WTC11 (cell line): Measurements from ENCODE around the gene KRCC1. TPM values are rescaled to one million over a fixed set of nuclear protein-coding genes. Genes with fewer than 3 reads are reported as not detected.

Experiments used
- ATAC-seq: fragments of 200-7000 bp; cut with Tn5 transposase; 2 replicates; pipeline ENCODE4 v1.10.0; 2021; ENCODE audit warnings: mild to moderate bottlenecking, moderate library complexity
- CTCF ChIA-PET: fragments of 300-600 bp; sonication (Branson Sonifier 250); formaldehyde crosslinking; loops from one replicate; lab custom pipeline; 2021; ENCODE audit warnings: antibody characterized with exemption; lab: Charles Lee
- POLR2A ChIA-PET: fragments of 350-600 bp; sonication (Branson Sonifier 250); formaldehyde crosslinking; loops from one replicate; lab custom pipeline; 2021; ENCODE audit warnings: antibody characterized with exemption; lab: Charles Lee
- DNase-seq: peaks from one replicate; pipeline ENCODE4 v3.0.0; 2021; ENCODE audit warnings: low spot score
- H3K27ac Mint-ChIP-seq: 2 replicates; pipeline ENCODE4 v1.8.0; 2021; ENCODE audit warnings: mixed read lengths
- H3K27me3 Mint-ChIP-seq: 2 replicates; pipeline ENCODE4 v1.8.0; 2021; ENCODE audit warnings: low read depth, mild to moderate bottlenecking, moderate library complexity, mixed read lengths
- H3K36me3 Mint-ChIP-seq: 2 replicates; pipeline ENCODE4 v1.8.0; 2021; ENCODE audit warnings: mixed read lengths
- H3K4me1 Mint-ChIP-seq: 2 replicates; pipeline ENCODE4 v1.8.0; 2022; ENCODE audit warnings: mixed read lengths
- H3K4me3 Mint-ChIP-seq: 2 replicates; pipeline ENCODE4 v1.8.0; 2021; ENCODE audit warnings: mild to moderate bottlenecking, moderate library complexity, mixed read lengths
- H3K9me3 Mint-ChIP-seq: 2 replicates; pipeline ENCODE4 v1.8.0; 2021; ENCODE audit warnings: mixed read lengths
- CREB1 ChIP-seq: sonication (generic); formaldehyde crosslinking; IDR thresholded peaks from 2 replicates; pipeline ENCODE4 v1.8.0; 2023; ENCODE audit warnings: mild to moderate bottlenecking, missing genetic modification reagents
- FOXJ3 ChIP-seq: sonication (generic); formaldehyde crosslinking; IDR thresholded peaks from 2 replicates; pipeline ENCODE4 v1.9.0; 2021; ENCODE audit warnings: missing genetic modification reagents, mild to moderate bottlenecking, borderline replicate concordance
- FOXK1 ChIP-seq: sonication (generic); formaldehyde crosslinking; IDR thresholded peaks from 2 replicates; pipeline ENCODE4 v1.8.0; 2022; ENCODE audit warnings: mild to moderate bottlenecking, moderate library complexity, missing genetic modification reagents
- GABPB1 ChIP-seq: sonication (generic); formaldehyde crosslinking; IDR thresholded peaks from 2 replicates; pipeline ENCODE4 v1.8.1; 2023; ENCODE audit warnings: mild to moderate bottlenecking, missing genetic modification reagents
- GRHL2 ChIP-seq: fragments of 250-450 bp; sonication (Bioruptor Pico); IDR thresholded peaks from 2 replicates; pipeline ENCODE4 v1.8.0; 2022; ENCODE audit warnings: mild to moderate bottlenecking, moderate library complexity; ENCODE audit not compliant: insufficient replicate concordance, severe bottlenecking
- IRF1 ChIP-seq: sonication (generic); formaldehyde crosslinking; IDR thresholded peaks from 2 replicates; pipeline ENCODE4 v1.8.0; 2023; ENCODE audit warnings: missing genetic modification reagents
- IRF2 ChIP-seq: sonication (generic); formaldehyde crosslinking; IDR thresholded peaks from 2 replicates; pipeline ENCODE4 v1.8.0; 2022; ENCODE audit warnings: low read depth, missing genetic modification reagents, borderline replicate concordance
- KAT7 ChIP-seq: sonication (generic); formaldehyde crosslinking; IDR thresholded peaks from 2 replicates; pipeline ENCODE4 v1.8.1; 2023; ENCODE audit warnings: missing genetic modification reagents, mild to moderate bottlenecking, borderline replicate concordance
- MYBL2 ChIP-seq: sonication (generic); formaldehyde crosslinking; IDR thresholded peaks from 2 replicates; pipeline ENCODE4 v1.8.1; 2023; ENCODE audit warnings: mild to moderate bottlenecking, moderate library complexity, missing genetic modification reagents
- NFATC4 ChIP-seq: fragments of 250-450 bp; sonication (Bioruptor Pico); IDR thresholded peaks from 2 replicates; pipeline ENCODE4 v1.9.0; 2021; ENCODE audit warnings: mild to moderate bottlenecking
- NFYB ChIP-seq: sonication (generic); formaldehyde crosslinking; conservative IDR thresholded peaks from 2 replicates; pipeline ENCODE4 v1.8.0; 2022; ENCODE audit warnings: low read depth, missing genetic modification reagents
- SMAD3 ChIP-seq: sonication (generic); formaldehyde crosslinking; IDR thresholded peaks from 2 replicates; pipeline ENCODE4 v1.8.0; 2022; ENCODE audit warnings: missing genetic modification reagents, mild to moderate bottlenecking, borderline replicate concordance
- SP1 ChIP-seq: sonication (generic); formaldehyde crosslinking; conservative IDR thresholded peaks from 2 replicates; pipeline ENCODE4 v1.8.1; 2022; ENCODE audit warnings: missing genetic modification reagents
- TCF7 ChIP-seq: sonication (generic); formaldehyde crosslinking; IDR thresholded peaks from 2 replicates; pipeline ENCODE4 v1.8.0; 2022; ENCODE audit warnings: mild to moderate bottlenecking, low read depth, missing genetic modification reagents, moderate library complexity
- USF1 ChIP-seq: sonication (generic); formaldehyde crosslinking; IDR thresholded peaks from 2 replicates; pipeline ENCODE4 v1.8.0; 2022; ENCODE audit warnings: mild to moderate bottlenecking, missing genetic modification reagents
- ZNF425 ChIP-seq: fragments of 250-450 bp; sonication (Bioruptor Pico); conservative IDR thresholded peaks from 2 replicates; pipeline ENCODE4 v1.9.0; 2021; ENCODE audit warnings: mild to moderate bottlenecking
- total RNA-seq: library from RNA; stranded (reverse); gene quantifications from 3 replicates; pipeline ENCODE4 v1.2.3, GENCODE V29; 2021
- TF ChIP-seq, protein P1 (sequence below): sonication (generic); formaldehyde crosslinking; IDR thresholded peaks from 2 replicates; pipeline ENCODE4 v1.8.0; 2022; ENCODE audit warnings: missing genetic modification reagents
- TF ChIP-seq, protein P2 (sequence below): fragments of 250-450 bp; sonication (Bioruptor Pico); IDR thresholded peaks from 2 replicates; pipeline ENCODE4 v1.8.0; 2021; ENCODE audit warnings: mild to moderate bottlenecking
- TF ChIP-seq, protein P3 (sequence below): sonication (generic); formaldehyde crosslinking; IDR thresholded peaks from 2 replicates; pipeline ENCODE4 v1.8.1; 2022; ENCODE audit warnings: missing genetic modification reagents, borderline replicate concordance
- TF ChIP-seq, protein P4 (sequence below): sonication (generic); formaldehyde crosslinking; IDR thresholded peaks from 2 replicates; pipeline ENCODE4 v1.8.1; 2023; ENCODE audit warnings: mild to moderate bottlenecking, moderate library complexity, missing genetic modification reagents

Gene KRCC1
- total RNA-seq, 1 experiment from 2014 or later: 7.6 TPM

DNA sequence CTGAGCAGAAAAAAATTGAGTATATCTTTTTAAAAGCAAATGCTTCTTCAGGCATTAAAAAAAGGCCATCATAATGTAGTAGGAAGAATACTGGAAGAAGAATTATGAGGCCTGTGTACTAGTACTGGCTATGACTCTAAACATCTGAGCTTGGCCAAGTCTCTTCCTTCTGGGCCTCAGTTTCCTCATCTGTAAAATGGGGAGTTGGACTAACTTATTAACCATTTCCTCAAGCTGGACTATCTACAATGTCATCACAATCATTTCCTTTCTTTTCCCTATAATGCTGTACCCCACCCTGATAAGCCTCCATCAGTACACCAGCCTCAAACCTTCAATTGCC, 42.9 kb upstream of the KRCC1 start:
- no peak for ATAC-seq

GRCh38 chr2:88097891-88098557, 42.4 kb upstream of the KRCC1 start:
- no peak overlapping the region for H3K27ac Mint-ChIP-seq
- no peak overlapping the region for H3K4me3 Mint-ChIP-seq
- no peaks in the 10 kb centered on the region; the same call in 1 of the 2 replicates for H3K27me3 Mint-ChIP-seq
- CTCF ChIA-PET: interaction anchor here (1.5 kb wide), 1 partner anchor 37 kb away, joined by 4 read pairs; no protein-coding TSS in a partner anchor
- TF ChIP-seq GRHL2 (CRISPR knock-in tag): no peak
- peaks cover 36% of the 10 kb centered on the region for H3K4me1 Mint-ChIP-seq
- H3K36me3 Mint-ChIP-seq: no peaks in the 10 kb centered on the region
- DNase-seq: no peak
- POLR2A ChIA-PET: no interaction called here
- ATAC-seq: no peak
- no peaks in the 10 kb centered on the region for H3K9me3 Mint-ChIP-seq

More for the DNA sequence above, 42.9 kb upstream of the KRCC1 start:
- Mint-ChIP-seq H3K9me3 (no peaks in the 10 kb centered on the region), H3K36me3 (no peaks in the 10 kb centered on the region), H3K4me3 (no peak overlapping the region), H3K4me1 (peaks cover 36% of the 10 kb centered on the region), H3K27ac (no peak overlapping the region), H3K27me3 (no peaks in the 10 kb centered on the region; the same call in 1 of the 2 replicates)
- POLR2A ChIA-PET: no interaction called here
- TF ChIP-seq NFATC4 (CRISPR knock-in tag) (no peak), KAT7 (CRISPR knock-in tag) (no peak), SMAD3 (CRISPR knock-in tag) (no peak), FOXK1 (CRISPR knock-in tag) (no peak), IRF2 (no peak), SP1 (CRISPR knock-in tag) (no peak), TCF7 (CRISPR knock-in tag) (no peak), CREB1 (no peak)
- TF ChIP-seq, protein P1, sequence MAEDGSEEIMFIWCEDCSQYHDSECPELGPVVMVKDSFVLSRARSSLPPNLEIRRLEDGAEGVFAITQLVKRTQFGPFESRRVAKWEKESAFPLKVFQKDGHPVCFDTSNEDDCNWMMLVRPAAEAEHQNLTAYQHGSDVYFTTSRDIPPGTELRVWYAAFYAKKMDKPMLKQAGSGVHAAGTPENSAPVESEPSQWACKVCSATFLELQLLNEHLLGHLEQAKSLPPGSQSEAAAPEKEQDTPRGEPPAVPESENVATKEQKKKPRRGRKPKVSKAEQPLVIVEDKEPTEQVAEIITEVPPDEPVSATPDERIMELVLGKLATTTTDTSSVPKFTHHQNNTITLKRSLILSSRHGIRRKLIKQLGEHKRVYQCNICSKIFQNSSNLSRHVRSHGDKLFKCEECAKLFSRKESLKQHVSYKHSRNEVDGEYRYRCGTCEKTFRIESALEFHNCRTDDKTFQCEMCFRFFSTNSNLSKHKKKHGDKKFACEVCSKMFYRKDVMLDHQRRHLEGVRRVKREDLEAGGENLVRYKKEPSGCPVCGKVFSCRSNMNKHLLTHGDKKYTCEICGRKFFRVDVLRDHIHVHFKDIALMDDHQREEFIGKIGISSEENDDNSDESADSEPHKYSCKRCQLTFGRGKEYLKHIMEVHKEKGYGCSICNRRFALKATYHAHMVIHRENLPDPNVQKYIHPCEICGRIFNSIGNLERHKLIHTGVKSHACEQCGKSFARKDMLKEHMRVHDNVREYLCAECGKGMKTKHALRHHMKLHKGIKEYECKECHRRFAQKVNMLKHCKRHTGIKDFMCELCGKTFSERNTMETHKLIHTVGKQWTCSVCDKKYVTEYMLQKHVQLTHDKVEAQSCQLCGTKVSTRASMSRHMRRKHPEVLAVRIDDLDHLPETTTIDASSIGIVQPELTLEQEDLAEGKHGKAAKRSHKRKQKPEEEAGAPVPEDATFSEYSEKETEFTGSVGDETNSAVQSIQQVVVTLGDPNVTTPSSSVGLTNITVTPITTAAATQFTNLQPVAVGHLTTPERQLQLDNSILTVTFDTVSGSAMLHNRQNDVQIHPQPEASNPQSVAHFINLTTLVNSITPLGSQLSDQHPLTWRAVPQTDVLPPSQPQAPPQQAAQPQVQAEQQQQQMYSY (CRISPR knock-in tag): no peak
- TF ChIP-seq, protein P2, sequence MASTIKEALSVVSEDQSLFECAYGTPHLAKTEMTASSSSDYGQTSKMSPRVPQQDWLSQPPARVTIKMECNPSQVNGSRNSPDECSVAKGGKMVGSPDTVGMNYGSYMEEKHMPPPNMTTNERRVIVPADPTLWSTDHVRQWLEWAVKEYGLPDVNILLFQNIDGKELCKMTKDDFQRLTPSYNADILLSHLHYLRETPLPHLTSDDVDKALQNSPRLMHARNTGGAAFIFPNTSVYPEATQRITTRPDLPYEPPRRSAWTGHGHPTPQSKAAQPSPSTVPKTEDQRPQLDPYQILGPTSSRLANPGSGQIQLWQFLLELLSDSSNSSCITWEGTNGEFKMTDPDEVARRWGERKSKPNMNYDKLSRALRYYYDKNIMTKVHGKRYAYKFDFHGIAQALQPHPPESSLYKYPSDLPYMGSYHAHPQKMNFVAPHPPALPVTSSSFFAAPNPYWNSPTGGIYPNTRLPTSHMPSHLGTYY (CRISPR knock-in tag): no peak
- no peak for DNase-seq
- CTCF ChIA-PET: interaction anchor here (1.5 kb wide), 1 partner anchor 38 kb away, joined by 4 read pairs; no protein-coding TSS in a partner anchor

GRCh38 chr2:88097192-88097591, 41.6 kb upstream of the KRCC1 start:
- H3K4me1 Mint-ChIP-seq: peaks cover 29% of the 10 kb centered on the region
- H3K4me3 Mint-ChIP-seq: no peak overlapping the region
- no peaks in the 10 kb centered on the region for H3K9me3 Mint-ChIP-seq
- no peaks in the 10 kb centered on the region for H3K27me3 Mint-ChIP-seq
- POLR2A ChIA-PET: interaction anchor here (0.6 kb wide), 1 partner anchor 55 kb away, joined by 5 read pairs; no protein-coding TSS in a partner anchor
- ATAC-seq (no peak), DNase-seq (no peak)
- no peaks in the 10 kb centered on the region for H3K36me3 Mint-ChIP-seq
- CTCF ChIA-PET: interaction anchor here (2.5 kb wide), 1 partner anchor 37 kb away, joined by 11 read pairs; no protein-coding TSS in a partner anchor
- no peak overlapping the region for H3K27ac Mint-ChIP-seq
- TF ChIP-seq, protein P3, sequence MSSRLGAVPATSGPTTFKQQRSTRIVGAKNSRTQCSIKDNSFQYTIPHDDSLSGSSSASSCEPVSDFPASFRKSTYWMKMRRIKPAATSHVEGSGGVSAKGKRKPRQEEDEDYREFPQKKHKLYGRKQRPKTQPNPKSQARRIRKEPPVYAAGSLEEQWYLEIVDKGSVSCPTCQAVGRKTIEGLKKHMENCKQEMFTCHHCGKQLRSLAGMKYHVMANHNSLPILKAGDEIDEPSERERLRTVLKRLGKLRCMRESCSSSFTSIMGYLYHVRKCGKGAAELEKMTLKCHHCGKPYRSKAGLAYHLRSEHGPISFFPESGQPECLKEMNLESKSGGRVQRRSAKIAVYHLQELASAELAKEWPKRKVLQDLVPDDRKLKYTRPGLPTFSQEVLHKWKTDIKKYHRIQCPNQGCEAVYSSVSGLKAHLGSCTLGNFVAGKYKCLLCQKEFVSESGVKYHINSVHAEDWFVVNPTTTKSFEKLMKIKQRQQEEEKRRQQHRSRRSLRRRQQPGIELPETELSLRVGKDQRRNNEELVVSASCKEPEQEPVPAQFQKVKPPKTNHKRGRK: no peak
- no peak for TF ChIP-seq NFYB
- no peak for TF ChIP-seq ZNF425
- TF ChIP-seq, protein P4, sequence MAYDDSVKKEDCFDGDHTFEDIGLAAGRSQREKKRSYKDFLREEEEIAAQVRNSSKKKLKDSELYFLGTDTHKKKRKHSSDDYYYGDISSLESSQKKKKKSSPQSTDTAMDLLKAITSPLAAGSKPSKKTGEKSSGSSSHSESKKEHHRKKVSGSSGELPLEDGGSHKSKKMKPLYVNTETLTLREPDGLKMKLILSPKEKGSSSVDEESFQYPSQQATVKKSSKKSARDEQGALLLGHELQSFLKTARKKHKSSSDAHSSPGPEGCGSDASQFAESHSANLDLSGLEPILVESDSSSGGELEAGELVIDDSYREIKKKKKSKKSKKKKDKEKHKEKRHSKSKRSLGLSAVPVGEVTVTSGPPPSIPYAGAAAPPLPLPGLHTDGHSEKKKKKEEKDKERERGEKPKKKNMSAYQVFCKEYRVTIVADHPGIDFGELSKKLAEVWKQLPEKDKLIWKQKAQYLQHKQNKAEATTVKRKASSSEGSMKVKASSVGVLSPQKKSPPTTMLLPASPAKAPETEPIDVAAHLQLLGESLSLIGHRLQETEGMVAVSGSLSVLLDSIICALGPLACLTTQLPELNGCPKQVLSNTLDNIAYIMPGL (CRISPR knock-in tag): no peak
- no peak for TF ChIP-seq USF1 (CRISPR knock-in tag)
- no peak for TF ChIP-seq FOXJ3 (CRISPR knock-in tag)
- TF ChIP-seq IRF1 (CRISPR knock-in tag): no peak
- TF ChIP-seq GABPB1: no peak
- TF ChIP-seq MYBL2 (CRISPR knock-in tag): no peak
